A549 (cell line): ENCODE results near the gene TTC21A. TPM values are rescaled to one million over a fixed set of nuclear protein-coding genes. Genes with fewer than 3 reads are reported as not detected.

Experiments used
- ATAC-seq, 2 experiments: fragments of 200-7000 bp in 1 of 2; fragments of >200 bp in 1 of 2; cut with Nextera tagmentation in 1 of 2; cut with Tn5 transposase in 1 of 2; 3 replicates each; pipeline versions ENCODE4 v1.8.0 to v1.9.1; 2018 to 2020; ENCODE audit warnings: mild to moderate bottlenecking in 1 of 2, moderate library complexity in 1 of 2
- CTCF ChIA-PET: fragments of 300-600 bp; sonication (Branson Sonifier 250); formaldehyde crosslinking; extraction: SDS; loops from one replicate; lab custom pipeline; 2021; ENCODE audit warnings: antibody characterized with exemption, inconsistent platforms; lab: Yijun Ruan, JAX
- POLR2A ChIA-PET: fragments of 350-600 bp; formaldehyde crosslinking; extraction: SDS; loops from one replicate; lab custom pipeline; 2021; ENCODE audit warnings: antibody characterized with exemption, inconsistent platforms; lab: Yijun Ruan, JAX
- DNase-seq, 2 experiments: peaks; one replicate each; pipeline versions ENCODE4 v3.0.0 to v3.0.0-alpha.2; 2011 to 2016; ENCODE audit warnings: low read depth in 1 of 2, low spot score in 1 of 2
- FAIRE-seq: peaks from 2 replicates; lab custom pipeline; 2011; peaks lifted over from hg19 to GRCh38; lab: Jason Lieb, UNC
- H3K27ac ChIP-seq, 2 experiments: fragments of >200 bp; sonication (Bioruptor Twin); formaldehyde crosslinking; 3 replicates each; pipeline ENCODE4 v1.5.1; 2016 to 2017
- H3K4me1 ChIP-seq: fragments of >200 bp; sonication (Bioruptor Twin); formaldehyde crosslinking; 3 replicates; pipeline ENCODE4 v1.6.1; 2016
- H3K4me2 ChIP-seq: fragments of >200 bp; sonication (Bioruptor Twin); formaldehyde crosslinking; 3 replicates; pipeline ENCODE4 v1.6.1; 2016
- H3K4me3 ChIP-seq: fragments of >200 bp; sonication (Bioruptor Twin); formaldehyde crosslinking; 3 replicates; pipeline ENCODE4 v1.5.1; 2016
- H3K9me3 ChIP-seq: fragments of >200 bp; sonication (Bioruptor Twin); formaldehyde crosslinking; 3 replicates; pipeline ENCODE4 v1.6.1; 2016
- CBX8 ChIP-seq: fragments of 200-600 bp; sonication (generic); IDR thresholded peaks from 2 replicates; pipeline ENCODE4 v1.6.1; 2016
- CEBPB ChIP-seq, 2 experiments: fragments of >200 bp in 1 of 2; sonication (Bioruptor Twin) in 1 of 2; formaldehyde crosslinking in 1 of 2; IDR thresholded peaks; 2 replicates each; pipeline ENCODE4 v1.6.1; 2012 to 2016
- CHD2 ChIP-seq: fragments of 150-350 bp; IDR thresholded peaks from 2 replicates; pipeline ENCODE4 v1.6.1; 2014; ENCODE audit warnings: low read length; ENCODE audit not compliant: partially characterized antibody
- EHMT2 ChIP-seq: fragments of 200-600 bp; sonication (generic); IDR thresholded peaks from 2 replicates; pipeline ENCODE4 v1.6.1; 2016; ENCODE audit warnings: antibody characterized with exemption, low read depth, mild to moderate bottlenecking, moderate library complexity
- ESRRA ChIP-seq: fragments of 150-350 bp; IDR thresholded peaks from 2 replicates; pipeline ENCODE4 v1.6.1; 2014; ENCODE audit warnings: mild to moderate bottlenecking, low read length, borderline replicate concordance
- HDAC2 ChIP-seq: fragments of 200-600 bp; sonication (generic); IDR thresholded peaks from 2 replicates; pipeline ENCODE4 v1.6.1; 2016
- JUNB ChIP-seq: fragments of >200 bp; sonication (Bioruptor Twin); formaldehyde crosslinking; IDR thresholded peaks from 2 replicates; pipeline ENCODE4 v1.6.1; 2016
- KDM5A ChIP-seq: fragments of 200-600 bp; sonication (generic); IDR thresholded peaks from 2 replicates; pipeline ENCODE4 v1.6.1; 2016; ENCODE audit warnings: antibody characterized with exemption, mild to moderate bottlenecking
- MAZ ChIP-seq: fragments of 150-350 bp; IDR thresholded peaks from 2 replicates; pipeline ENCODE4 v1.6.1; 2014; ENCODE audit warnings: antibody characterized with exemption, low read depth, low read length, borderline replicate concordance
- NFE2L2 ChIP-seq: fragments of 150-350 bp; conservative IDR thresholded peaks from 2 replicates; pipeline ENCODE4 v1.6.1; 2014; ENCODE audit warnings: low read length
- NPAS2 ChIP-seq: fragments of 250-450 bp; sonication (Bioruptor Pico); IDR thresholded peaks from 2 replicates; pipeline ENCODE4 v1.8.0; 2022; ENCODE audit warnings: mild to moderate bottlenecking, moderate library complexity, borderline replicate concordance
- POLR2AphosphoS2 ChIP-seq: conservative IDR thresholded peaks from 2 replicates; pipeline ENCODE4 v1.6.1; 2012; ENCODE audit warnings: low read length, improper control_type of control experiment, inconsistent platforms
- RARB ChIP-seq: fragments of 250-450 bp; sonication (Bioruptor Pico); IDR thresholded peaks from 2 replicates; pipeline ENCODE4 v1.8.0; 2021; ENCODE audit warnings: mild to moderate bottlenecking, moderate library complexity
- RFX5 ChIP-seq: fragments of 450-650 bp; IDR thresholded peaks from 2 replicates; pipeline ENCODE4 v1.7.1; 2014; ENCODE audit warnings: antibody characterized with exemption, mild to moderate bottlenecking, moderate library complexity
- RNF2 ChIP-seq: fragments of 200-600 bp; sonication (generic); IDR thresholded peaks from 2 replicates; pipeline ENCODE4 v1.6.1; 2016; ENCODE audit warnings: low read depth, mild to moderate bottlenecking, antibody characterized with exemption, moderate library complexity, borderline replicate concordance
- SMC3 ChIP-seq: fragments of >200 bp; sonication (Bioruptor Twin); formaldehyde crosslinking; IDR thresholded peaks from 3 replicates; pipeline ENCODE4 v1.6.1; 2018; ENCODE audit warnings: inconsistent platforms
- SREBF2 ChIP-seq: fragments of 450-650 bp; IDR thresholded peaks from 2 replicates; pipeline ENCODE4 v1.6.1; 2014; ENCODE audit warnings: mild to moderate bottlenecking, moderate library complexity
- TP53 ChIP-seq: fragments of 250-450 bp; sonication (Bioruptor Pico); IDR thresholded peaks from 2 replicates; pipeline ENCODE4 v1.5.0; 2021; ENCODE audit warnings: mild to moderate bottlenecking, moderate library complexity
- ZC3H11A ChIP-seq: fragments of 450-650 bp; IDR thresholded peaks from 2 replicates; pipeline ENCODE4 v1.6.1; 2014; ENCODE audit warnings: antibody characterized with exemption, mild to moderate bottlenecking
- WGBS: methylation state at CpG from one replicate; pipeline ENCODE4 v1.1.6; 2017; ENCODE audit errors: missing lambda C conversion rate; 5-methylcytosine and 5-hydroxymethylcytosine counted together
- polyA plus RNA-seq, 4 experiments: library from polyadenylated mRNA; depleted of rRNA in 3 of 4; stranded (reverse); fragments of >200 nt; fragmentation: RNase III in 1 of 4; extraction: RNeasy Plus Mini Kit Qiagen cat#74134 plus additional on column Dnase treatment in 1 of 4; gene quantifications; 2 replicates in 3 of 4; 3 replicates in 1 of 4; pipeline ENCODE4 v1.2.3, GENCODE V29; 2011 to 2017
- TF ChIP-seq, protein P1 (sequence below): IDR thresholded peaks from 2 replicates; pipeline ENCODE4 v1.6.1; 2012
- TF ChIP-seq, protein P2 (sequence below): fragments of 250-450 bp; sonication (Bioruptor Pico); IDR thresholded peaks from 2 replicates; pipeline ENCODE4 v1.5.0; 2020; ENCODE audit warnings: low read depth, mild to moderate bottlenecking, moderate library complexity
- TF ChIP-seq, protein P3 (sequence below): fragments of >200 bp; sonication (Bioruptor Twin); formaldehyde crosslinking; IDR thresholded peaks from 2 replicates; pipeline ENCODE4 v1.6.1; 2016
- TF ChIP-seq, protein P4 (sequence below): fragments of 250-450 bp; sonication (Bioruptor Pico); IDR thresholded peaks from 2 replicates; pipeline ENCODE4 v1.5.0; 2021; ENCODE audit warnings: mild to moderate bottlenecking, moderate library complexity, borderline replicate concordance
- TF ChIP-seq, protein P5 (sequence below): fragments of >200 bp; sonication (Bioruptor Twin); formaldehyde crosslinking; IDR thresholded peaks from 3 replicates; pipeline ENCODE4 v1.6.1; 2016
- TF ChIP-seq, protein P6 (sequence below): IDR thresholded peaks from 2 replicates; pipeline ENCODE4 v1.6.1; 2012
- TF ChIP-seq, protein P7 (sequence below): fragments of >200 bp; sonication (Bioruptor Twin); formaldehyde crosslinking; IDR thresholded peaks from 3 replicates; pipeline ENCODE4 v1.5.1; 2016
- TF ChIP-seq, protein P8 (sequence below): fragments of 450-650 bp; IDR thresholded peaks from 2 replicates; pipeline ENCODE4 v1.6.1; 2014; ENCODE audit warnings: antibody characterized with exemption

Gene TTC21A
- polyA plus RNA-seq, 2 of the 4 experiments (the other 2 are of a cell fraction): 1.1 to 1.4 TPM

DNA sequence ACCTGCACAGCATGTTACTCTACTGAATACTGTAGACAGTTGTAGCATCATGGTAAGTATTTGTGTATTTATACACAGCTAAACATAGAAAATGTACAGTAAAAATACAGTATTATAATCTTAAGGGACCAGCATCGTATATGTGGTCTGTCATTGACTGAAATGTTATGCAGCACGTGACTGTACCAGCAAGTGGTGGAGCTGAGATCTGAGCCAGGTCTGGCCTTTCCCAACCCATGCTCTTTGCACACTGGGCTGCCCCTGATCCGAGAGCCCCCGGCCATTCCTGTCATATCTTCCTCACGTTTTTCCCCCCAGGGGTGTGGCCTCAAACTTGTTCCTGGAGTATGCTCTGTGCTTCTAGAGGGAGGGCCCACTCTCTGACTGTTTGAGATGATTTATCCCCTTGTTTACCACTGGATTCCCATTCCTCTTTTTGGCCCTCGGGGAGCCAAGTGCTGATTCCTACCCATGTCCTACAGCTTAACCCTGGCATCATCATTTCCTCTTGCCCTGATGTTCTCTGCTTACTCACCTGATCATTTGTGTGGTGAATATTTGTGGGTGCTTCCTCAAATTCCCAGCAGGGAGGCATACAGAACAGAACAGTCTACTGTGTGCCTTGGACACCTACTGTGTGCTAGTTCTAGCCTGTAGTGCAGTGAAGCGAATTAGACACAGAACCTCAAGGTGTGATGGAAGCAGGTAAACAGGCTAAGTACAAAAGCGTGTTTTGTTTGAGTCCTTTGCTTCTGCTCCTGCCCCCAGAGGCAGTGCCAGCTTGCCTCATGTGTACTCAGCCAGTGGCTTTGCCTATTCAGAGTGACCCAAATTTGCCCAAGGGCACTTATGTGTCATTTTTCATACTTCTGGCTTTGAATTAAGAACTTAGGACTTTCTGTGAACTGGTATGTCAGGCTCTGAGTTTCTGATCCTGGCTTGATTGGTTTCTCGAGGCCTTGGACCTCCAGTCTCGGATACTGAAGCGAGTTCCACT, 24.9 kb downstream of the TTC21A start:
- no peak for FAIRE-seq

DNA sequence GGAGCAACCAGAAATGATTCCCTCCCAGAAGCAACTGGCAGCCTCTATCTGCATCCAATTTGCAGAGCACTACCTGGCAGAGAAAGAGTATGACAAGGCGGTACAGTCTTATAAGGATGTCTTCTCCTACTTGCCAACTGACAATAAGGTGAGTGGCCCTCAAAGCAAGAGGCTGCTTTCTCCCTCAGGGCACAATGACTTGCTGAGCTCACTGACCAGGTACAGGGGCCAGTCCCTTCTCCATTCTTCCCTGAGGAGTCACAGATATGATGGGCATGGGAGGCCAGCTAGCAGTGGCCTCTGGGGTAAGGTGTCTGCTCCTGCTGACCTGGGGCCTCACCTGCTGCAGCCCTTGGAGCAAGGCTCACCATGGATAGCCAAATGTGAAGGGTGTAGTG, 25.6 kb downstream of the TTC21A start:
- no peak for ATAC-seq
- ChIA-PET CTCF (interaction anchor here (1.6 to 22.7 kb wide), 3 partner anchors 57 to 159 kb away, joined by 5 to 383 read pairs (median 10); no protein-coding TSS in a partner anchor), POLR2A (no interaction called here)
- H3K4me2 ChIP-seq: no peak overlapping the region
- TF ChIP-seq, protein P1, sequence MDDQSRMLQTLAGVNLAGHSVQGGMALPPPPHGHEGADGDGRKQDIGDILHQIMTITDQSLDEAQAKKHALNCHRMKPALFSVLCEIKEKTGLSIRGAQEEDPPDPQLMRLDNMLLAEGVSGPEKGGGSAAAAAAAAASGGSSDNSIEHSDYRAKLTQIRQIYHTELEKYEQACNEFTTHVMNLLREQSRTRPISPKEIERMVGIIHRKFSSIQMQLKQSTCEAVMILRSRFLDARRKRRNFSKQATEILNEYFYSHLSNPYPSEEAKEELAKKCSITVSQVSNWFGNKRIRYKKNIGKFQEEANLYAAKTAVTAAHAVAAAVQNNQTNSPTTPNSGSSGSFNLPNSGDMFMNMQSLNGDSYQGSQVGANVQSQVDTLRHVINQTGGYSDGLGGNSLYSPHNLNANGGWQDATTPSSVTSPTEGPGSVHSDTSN: no peak
- TF ChIP-seq NPAS2 (no peak), KDM5A (no peak), SMC3 (no peak), RFX5 (no peak), POLR2AphosphoS2 (no peak), CEBPB (IDR thresholded peaks at IDR 0.05) (no peak), HDAC2 (no peak), NFE2L2 (no peak), EHMT2 (no peak)
- TF ChIP-seq, protein P2, sequence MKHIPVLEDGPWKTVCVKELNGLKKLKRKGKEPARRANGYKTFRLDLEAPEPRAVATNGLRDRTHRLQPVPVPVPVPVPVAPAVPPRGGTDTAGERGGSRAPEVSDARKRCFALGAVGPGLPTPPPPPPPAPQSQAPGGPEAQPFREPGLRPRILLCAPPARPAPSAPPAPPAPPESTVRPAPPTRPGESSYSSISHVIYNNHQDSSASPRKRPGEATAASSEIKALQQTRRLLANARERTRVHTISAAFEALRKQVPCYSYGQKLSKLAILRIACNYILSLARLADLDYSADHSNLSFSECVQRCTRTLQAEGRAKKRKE (CRISPR knock-in tag): no peak
- TF ChIP-seq, protein P3, sequence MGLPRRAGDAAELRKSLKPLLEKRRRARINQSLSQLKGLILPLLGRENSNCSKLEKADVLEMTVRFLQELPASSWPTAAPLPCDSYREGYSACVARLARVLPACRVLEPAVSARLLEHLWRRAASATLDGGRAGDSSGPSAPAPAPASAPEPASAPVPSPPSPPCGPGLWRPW: no peak
- TF ChIP-seq, protein P4, sequence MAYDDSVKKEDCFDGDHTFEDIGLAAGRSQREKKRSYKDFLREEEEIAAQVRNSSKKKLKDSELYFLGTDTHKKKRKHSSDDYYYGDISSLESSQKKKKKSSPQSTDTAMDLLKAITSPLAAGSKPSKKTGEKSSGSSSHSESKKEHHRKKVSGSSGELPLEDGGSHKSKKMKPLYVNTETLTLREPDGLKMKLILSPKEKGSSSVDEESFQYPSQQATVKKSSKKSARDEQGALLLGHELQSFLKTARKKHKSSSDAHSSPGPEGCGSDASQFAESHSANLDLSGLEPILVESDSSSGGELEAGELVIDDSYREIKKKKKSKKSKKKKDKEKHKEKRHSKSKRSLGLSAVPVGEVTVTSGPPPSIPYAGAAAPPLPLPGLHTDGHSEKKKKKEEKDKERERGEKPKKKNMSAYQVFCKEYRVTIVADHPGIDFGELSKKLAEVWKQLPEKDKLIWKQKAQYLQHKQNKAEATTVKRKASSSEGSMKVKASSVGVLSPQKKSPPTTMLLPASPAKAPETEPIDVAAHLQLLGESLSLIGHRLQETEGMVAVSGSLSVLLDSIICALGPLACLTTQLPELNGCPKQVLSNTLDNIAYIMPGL (CRISPR knock-in tag): no peak
- FAIRE-seq: no peak
- DNase-seq: no peak
- H3K9me3 ChIP-seq: no peaks in the 10 kb centered on the region
- no peak overlapping the region for H3K27ac ChIP-seq
- 92% methylated on average over 1 of the region's 1 CpG for WGBS
- H3K4me3 ChIP-seq: no peak overlapping the region
- no peaks in the 10 kb centered on the region for H3K4me1 ChIP-seq

More for the DNA sequence above, 24.9 kb downstream of the TTC21A start:
- TF ChIP-seq CBX8: no peak
- no peak for TF ChIP-seq ESRRA
- TF ChIP-seq, protein P5, sequence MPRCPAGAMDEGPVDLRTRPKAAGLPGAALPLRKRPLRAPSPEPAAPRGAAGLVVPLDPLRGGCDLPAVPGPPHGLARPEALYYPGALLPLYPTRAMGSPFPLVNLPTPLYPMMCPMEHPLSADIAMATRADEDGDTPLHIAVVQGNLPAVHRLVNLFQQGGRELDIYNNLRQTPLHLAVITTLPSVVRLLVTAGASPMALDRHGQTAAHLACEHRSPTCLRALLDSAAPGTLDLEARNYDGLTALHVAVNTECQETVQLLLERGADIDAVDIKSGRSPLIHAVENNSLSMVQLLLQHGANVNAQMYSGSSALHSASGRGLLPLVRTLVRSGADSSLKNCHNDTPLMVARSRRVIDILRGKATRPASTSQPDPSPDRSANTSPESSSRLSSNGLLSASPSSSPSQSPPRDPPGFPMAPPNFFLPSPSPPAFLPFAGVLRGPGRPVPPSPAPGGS: no peak
- TF ChIP-seq MAZ: no peak
- TF ChIP-seq RNF2: no peak
- no peak for TF ChIP-seq SREBF2
- TF ChIP-seq, protein P6, sequence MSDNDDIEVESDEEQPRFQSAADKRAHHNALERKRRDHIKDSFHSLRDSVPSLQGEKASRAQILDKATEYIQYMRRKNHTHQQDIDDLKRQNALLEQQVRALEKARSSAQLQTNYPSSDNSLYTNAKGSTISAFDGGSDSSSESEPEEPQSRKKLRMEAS: no peak
- TF ChIP-seq, protein P7, sequence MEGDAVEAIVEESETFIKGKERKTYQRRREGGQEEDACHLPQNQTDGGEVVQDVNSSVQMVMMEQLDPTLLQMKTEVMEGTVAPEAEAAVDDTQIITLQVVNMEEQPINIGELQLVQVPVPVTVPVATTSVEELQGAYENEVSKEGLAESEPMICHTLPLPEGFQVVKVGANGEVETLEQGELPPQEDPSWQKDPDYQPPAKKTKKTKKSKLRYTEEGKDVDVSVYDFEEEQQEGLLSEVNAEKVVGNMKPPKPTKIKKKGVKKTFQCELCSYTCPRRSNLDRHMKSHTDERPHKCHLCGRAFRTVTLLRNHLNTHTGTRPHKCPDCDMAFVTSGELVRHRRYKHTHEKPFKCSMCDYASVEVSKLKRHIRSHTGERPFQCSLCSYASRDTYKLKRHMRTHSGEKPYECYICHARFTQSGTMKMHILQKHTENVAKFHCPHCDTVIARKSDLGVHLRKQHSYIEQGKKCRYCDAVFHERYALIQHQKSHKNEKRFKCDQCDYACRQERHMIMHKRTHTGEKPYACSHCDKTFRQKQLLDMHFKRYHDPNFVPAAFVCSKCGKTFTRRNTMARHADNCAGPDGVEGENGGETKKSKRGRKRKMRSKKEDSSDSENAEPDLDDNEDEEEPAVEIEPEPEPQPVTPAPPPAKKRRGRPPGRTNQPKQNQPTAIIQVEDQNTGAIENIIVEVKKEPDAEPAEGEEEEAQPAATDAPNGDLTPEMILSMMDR: no peak
- no peak for TF ChIP-seq ZC3H11A
- no peak for TF ChIP-seq RARB
- TF ChIP-seq TP53 (CRISPR knock-in tag): no peak
- TF ChIP-seq, protein P8, sequence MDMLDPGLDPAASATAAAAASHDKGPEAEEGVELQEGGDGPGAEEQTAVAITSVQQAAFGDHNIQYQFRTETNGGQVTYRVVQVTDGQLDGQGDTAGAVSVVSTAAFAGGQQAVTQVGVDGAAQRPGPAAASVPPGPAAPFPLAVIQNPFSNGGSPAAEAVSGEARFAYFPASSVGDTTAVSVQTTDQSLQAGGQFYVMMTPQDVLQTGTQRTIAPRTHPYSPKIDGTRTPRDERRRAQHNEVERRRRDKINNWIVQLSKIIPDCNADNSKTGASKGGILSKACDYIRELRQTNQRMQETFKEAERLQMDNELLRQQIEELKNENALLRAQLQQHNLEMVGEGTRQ: no peak
- TF ChIP-seq JUNB: no peak
- TF ChIP-seq NFE2L2: no peak
- no peak for TF ChIP-seq CHD2
- no peak overlapping the region for H3K4me2 ChIP-seq
- H3K9me3 ChIP-seq: no peaks in the 10 kb centered on the region
- H3K27ac ChIP-seq: no peak overlapping the region
- CTCF ChIA-PET: interaction anchor here (1.1 to 22.7 kb wide), 5 partner anchors 11 to 246 kb away, joined by 3 to 383 read pairs (median 3); no protein-coding TSS in a partner anchor
- POLR2A ChIA-PET: interaction anchor here (0.6 kb wide), 1 partner anchor 61 kb away, joined by 4 read pairs; no protein-coding TSS in a partner anchor
- no peak overlapping the region for H3K4me3 ChIP-seq
- no peaks in the 10 kb centered on the region for H3K4me1 ChIP-seq
- DNase-seq (no peak), ATAC-seq (no peak)
- WGBS: 73% methylated on average over 11 of the region's 11 CpGs
